Measurements from ENCODE around the gene PRRG3.

Gene PRRG3

DNA sequence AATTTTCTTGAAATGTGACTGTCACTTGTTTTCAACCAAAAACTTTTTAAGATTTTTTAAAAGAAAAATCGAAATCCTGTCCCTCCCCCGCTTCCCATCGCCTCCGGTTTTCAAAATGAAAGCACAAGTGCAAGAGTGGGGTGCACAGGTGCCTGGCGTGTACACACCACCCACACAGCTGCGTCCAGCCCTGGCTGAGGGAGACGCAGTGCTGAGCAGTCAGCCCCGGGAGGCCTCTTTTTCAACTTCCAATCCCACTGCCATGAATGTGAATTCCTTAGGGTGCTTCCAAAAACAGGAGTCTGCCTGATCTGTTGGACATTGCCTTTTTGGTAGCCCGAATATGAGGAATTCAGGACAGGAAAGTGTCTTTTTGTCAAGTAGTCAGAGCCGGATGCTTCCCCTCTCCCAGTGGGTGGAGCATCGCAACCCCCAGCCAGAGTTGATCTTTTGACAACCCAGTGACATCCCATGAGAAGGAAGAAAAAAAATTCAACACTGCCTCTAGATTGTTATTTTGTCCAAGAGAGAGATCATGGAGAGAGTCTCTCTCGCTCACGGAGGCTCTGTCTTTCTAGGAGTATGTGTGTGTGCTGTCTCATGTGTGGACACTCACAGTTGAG is 8.9 kb downstream of the PRRG3 start:
- no peak for DNase-seq (ENCODE audit: low read depth, low spot score)

DNA sequence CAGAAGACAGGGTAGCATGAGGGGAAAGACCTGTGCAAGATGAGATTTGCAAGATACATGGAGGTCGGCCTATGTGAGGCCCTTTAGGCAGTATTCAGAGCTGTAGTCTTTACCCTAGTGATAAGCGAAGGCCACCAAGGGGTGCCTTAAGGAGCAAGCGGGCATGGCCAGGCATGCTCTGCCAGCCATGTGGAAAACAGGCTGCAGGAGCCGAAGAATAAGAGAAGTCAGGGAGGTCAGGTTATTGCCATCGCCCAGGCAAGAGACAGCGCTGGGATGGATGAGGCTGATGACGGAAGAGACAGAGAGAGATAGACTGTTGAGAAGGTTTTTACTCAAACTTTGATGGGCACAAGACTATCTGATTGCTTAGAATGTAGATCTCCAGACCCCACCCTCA is 13.6 kb downstream of the PRRG3 start:
- no peak for DNase-seq (ENCODE audit: low read depth, low spot score)

DNA sequence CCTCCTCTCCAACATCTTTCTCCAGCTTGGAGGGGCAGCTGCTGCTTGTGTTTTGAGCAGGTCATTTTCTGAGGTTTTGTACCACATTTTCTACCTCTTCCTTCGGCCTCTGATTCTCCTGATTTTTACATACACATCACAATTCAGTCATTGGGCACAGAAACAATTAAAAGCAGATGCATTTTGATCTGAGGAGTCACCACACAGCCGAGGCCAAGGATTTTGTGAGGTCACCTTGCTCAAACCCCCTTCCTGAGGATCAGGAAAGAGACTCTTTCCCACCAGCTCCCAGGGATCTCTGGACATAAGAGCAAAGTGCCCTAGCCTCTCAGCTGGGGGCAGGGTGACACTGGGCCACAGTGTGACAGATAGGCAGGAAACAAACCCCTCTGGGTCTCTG is 15.2 kb downstream of the PRRG3 start:
- DNase-seq (ENCODE audit: low read depth, low spot score): no peak

DNA sequence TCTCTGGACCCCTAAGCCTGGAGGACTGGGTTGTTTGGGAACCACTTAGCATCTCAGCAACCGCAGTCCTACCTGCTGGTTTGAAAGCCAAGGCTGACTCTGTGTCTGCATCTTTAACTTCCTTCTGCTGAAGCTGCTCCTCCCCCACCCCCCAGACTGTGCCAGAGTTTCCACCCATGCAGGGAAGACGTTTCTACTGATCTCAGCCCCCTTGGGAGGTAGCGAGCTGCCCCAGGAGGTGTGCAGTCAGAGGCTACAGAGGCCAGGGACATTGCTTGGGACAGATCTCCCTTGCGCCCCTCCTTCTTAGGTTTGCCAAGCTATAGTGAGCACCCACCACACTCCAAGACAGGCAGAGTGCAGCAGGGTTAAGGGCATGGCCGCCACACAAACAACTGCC is 15.9 kb downstream of the PRRG3 start:
- DNase-seq (ENCODE audit: low read depth, low spot score): no peak

DNA sequence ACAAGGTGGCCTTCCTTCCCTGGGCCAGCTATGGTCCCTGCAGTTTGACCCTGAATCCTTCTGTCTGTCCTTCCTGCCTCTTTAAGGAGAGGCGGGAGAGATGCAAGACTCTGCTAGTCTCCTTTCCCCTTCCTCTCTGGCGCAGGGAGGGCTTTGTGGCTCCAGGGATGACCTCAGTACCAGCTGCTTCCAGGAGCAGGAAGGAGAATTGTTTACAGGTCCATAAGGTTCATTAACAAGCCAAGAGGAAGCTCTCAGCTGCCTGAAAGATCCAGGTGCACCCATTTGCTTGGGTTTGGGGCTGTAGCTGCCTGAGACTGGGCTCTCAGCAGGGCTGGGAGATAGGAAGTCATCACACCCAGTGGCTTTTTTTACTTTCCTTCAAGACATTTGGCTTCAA is 16.5 kb downstream of the PRRG3 start:
- DNase-seq (ENCODE audit: low read depth, low spot score): no peak

DNA sequence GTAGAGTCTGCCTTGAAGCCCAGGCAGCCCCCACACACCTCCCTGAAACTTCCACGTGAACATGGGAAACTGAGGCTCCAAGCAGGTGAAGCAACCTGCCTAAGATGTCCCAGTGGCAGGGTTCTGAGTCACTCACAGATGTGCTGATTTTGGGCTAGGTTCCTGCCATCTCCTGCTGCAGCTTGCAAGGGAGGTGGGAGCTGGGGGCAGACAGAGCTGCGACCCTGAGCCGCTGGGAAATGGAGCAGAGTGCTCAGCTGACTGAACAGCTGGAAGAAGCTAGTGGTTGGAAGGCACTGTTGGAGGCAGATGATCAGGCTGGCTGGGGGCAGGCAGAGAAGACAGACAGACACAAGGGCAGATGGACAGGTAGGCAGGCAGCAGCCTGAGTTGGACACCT is 17.0 kb downstream of the PRRG3 start:
- DNase-seq (ENCODE audit: low read depth, low spot score): no peak

DNA sequence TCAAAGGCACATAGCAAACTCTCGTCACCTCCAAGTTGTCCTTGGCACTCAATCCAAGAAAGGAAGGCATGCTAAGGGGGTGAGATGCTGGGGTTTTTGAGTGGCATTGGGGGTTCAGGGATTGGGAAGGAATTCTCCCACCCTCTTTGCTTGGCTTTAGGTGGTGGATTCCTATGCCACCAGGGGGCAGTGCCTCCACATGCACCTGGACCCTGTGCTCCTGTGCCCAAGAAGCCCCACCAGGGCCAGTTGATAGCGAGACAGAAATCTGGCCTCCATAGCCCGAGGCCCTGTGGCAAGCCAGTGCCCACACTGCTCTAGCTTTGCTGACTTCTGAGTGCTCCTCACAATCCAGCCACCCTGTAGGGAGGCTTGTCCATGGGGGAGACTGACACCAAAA is 18.6 kb downstream of the PRRG3 start:
- DNase-seq (ENCODE audit: low read depth, low spot score): no peak

DNA sequence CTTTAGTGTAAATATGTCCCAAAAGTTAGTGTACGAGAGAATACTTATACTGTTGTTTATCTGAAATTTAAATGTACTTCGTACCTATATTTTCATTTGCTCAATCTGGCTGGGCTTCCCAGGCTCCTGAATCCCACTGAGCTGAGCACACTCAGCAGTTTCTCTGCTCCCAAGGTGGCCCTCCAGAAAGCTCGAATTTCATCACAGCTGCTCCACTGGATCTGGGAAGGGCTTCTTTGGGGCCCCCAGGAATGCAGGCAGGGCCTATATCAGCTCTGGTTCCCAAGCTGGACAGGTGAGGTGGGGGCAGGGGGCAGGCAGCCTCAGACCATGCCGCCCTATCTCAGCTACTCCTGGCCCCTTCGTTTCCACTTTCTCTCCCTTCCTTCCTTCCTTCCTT is 19.1 kb downstream of the PRRG3 start:
- no peak for DNase-seq (ENCODE audit: low read depth, low spot score)

DNA sequence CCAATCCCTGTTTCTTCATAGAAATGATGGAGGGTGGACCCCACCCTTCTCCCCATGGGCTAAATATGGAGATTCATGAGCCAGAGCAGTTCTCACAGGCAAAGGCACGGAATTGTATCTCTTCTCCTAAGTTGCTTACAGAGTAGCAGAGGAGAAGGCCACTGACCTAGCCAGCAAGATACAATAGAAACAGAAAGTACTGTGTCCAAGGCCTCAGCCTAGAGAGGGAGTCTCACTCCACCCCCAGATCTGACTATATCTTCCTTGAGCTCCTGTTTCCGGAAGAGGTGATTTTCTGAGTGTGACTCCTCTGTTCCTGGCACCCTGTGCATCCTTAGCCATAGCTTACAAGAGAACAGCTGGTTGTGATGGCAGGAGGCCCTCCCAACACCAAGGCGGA is 20.5 kb downstream of the PRRG3 start, which contains the start of gene FATE1:
Gene FATE1 (plus strand): TSS at position 284 of the 400 bp plus-strand sequence. CDS start 85 bp downstream, at position 369.
- DNase-seq (ENCODE audit: low read depth, low spot score): no peak

DNA sequence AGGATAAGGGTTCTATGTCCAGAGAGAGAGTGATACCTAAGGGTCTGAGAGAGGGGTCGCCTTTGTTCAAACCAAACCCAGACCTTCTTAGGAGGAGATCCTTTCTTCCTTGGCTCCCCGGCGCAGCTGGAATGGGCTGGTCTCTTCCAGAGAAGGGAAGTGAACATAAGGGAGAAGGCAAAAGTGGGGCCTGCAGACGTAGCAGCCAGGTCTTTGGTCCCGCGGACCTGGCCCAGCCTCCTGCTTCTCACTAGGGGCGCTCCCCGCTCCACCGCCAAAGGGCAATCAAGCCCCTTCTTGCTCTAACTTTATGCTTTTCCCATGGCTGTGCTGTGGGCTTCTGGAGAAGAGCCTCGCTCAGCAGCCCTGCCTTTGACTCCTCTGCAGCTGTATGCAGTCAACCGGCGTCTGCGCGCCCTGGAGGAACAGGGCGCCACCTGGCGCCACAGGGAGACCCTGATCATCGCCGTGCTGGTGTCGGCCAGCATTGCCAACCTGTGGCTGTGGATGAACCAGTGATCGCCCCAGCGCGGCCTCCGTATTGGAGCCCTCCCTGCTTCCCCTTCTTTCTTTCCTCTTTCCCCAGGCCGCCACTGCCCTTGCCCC is 27.1 kb downstream of the PRRG3 start:
- no peak for DNase-seq (ENCODE audit: low read depth, low spot score)

DNA sequence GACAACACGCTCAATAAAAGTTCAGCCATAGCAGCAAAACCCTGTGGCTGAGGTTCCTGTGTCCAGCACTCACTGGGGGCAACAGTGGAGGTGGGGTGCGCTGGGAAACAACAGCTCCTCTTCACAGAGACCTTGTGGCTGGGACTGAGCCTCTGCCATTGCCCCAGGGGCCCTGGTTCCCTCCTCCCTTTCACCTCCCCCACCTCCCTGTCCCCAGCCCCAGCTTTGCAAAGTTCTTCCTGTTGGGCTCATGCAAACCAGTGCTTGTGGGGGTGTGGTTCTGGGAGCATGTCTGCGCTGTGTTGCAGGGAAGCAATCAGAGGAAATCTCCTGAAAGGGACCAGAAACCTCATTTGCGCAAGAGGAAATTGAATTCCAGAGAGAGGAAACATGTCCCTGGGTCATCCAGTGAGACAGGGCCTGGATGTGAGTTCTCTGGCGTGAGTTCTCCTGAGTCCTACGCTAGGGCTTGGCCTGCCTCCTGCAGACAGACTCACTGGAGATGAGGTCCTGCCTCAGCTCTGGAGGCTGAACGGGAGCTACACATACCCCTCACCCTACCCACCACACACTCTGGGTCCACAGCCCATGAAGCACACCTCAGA is 28.0 kb downstream of the PRRG3 start:
- DNase-seq (ENCODE audit: low read depth, low spot score): no peak

DNA sequence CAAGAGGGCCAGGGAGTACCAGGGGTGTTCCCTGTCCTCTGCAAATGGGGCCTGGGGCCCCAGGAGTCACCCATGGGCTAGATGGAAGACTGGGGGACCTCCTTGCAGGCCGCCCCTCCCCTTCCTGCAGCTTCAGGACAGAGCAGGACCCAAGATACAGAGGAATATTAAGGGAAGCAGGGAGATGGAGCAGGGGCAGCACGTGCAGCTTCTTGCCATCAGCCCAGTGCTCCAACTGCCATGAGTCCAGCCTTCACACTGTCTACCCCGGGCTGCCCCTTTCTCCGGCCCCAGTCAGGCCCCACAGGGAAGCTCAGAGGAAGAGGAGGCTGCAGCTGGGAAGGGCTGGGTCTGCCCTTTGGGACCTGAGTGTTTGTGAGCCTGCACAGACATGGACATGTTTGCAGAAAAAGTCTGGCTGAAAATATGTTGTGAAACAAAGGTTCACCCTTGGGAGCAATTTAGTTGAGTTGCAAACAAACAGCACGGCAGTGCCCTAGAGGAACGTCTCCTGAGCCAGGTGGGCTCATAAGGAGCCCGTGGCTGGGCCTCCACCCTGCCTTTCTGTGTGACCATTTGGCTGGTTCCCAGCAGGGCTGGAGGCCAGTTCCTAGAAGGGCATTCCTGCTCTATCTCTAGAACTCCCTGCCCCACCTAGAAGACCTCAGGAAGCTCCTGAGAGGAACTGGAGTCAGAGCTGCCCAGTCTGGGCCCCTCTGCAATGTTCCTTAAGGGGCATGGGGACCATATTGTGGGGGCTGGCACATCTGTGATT is 29.5 kb downstream of the PRRG3 start:
- no peak for DNase-seq (ENCODE audit: low read depth, low spot score)

DNA sequence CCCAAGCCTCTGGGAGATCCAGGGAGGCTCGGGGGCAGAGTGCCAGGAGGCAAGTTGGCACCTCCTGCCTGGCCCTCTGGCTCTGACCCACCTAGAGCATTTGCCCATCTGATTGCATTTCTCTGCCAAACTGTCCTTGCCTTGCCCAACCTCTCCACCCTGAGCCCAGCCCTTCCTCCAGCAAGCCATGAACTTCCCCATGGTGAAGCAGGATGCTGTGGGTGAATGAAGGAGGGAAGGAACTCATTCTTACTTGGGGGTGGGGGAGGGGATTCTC is 30.0 kb downstream of the PRRG3 start:
- DNase-seq (ENCODE audit: low read depth, low spot score): no peak

DNA sequence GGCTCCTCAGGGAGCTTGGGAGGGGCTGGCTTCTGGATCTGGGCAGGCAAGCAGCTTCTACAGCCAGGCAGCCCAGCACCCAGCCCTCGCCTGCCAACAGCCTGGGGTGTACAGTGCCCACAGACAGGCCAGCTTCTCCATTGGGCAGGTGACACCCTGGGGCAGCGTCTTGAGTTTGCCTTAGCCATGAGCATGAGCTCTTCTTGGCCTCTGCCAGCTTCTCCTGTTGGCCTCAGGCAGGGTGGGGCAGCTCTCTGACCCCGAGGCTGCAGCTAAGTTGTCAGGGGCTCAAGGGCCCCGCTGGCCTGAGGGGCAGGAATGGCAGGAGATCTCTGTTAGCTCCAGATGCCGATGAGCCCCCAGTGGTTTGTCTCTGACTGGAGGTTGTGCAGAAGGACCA is 31.5 kb downstream of the PRRG3 start:
- DNase-seq (ENCODE audit: low read depth, low spot score): no peak

DNA sequence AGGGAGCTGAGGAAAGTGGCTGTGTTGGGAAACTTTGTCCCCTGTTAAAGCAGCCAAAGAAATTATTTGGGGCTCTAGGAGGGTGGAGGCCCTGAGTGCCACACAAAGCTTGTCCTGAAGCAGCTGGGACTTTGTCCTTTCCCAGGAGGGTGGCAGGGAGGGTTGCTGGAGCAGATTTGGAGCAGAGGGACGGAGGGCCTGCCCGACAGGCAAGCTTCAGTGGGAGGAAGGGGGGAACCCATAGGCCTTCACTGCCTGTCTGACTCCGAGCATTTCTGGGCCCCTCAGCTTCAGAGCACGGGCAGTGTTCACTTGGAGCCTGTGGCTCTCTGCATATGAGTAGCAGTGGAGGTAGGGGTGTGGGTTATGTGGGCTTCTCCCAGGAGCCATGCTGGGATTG is 32.1 kb downstream of the PRRG3 start:
- no peak for DNase-seq (ENCODE audit: low read depth, low spot score)

DNA sequence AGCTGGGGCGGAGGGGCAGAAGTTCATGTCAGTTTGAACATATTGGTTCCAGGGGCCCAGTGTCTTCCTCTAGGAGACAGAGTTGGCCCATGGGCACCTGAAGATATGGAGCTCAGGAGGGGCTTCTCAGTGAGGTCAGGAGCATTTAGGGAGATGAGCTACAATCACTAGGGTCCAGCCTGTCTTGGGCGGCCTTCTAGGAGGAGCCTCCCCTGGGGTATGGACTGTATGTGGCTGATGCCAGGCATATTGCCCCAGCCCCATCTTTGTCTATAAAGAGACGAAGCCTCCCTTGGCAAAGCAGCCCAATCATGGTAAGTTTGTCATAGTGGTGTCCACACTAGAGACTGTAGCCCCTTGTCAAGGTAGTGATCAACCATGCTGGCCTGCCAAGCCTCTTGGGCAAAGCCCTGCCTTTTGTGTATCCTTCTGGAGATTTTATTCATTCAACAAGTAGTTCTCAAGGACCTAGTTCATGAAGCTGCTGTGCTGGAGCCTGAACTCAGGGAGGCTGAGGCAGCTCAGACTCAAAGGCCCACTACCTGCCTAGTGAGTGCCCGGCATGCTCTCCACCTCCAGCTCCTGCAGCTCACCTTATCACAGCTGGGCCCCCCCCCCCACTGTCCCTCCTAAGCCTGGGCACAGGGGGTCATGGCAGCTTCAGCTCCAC is 33.9 kb downstream of the PRRG3 start:
- DNase-seq (ENCODE audit: low read depth, low spot score): no peak

DNA sequence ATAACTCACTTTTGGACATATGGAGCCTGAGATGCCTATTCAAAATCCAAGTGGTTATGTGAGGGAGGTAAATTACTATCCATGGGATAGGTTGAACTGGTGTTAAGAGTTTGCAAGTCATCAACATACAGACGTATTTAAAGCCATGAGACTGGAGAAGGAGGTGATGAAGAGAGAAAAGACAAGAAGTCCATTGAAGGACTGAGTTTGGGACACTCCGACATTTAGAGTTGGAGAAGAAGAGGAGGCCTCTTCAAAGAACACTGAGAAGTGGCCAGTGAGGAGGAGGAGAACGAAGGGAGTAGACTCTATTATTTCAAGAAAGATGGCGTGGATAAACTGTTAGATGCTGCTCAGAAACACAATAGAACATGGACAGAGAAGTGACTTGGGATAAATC is 39.2 kb downstream of the PRRG3 start, which contains the start of gene CNGA2:
Gene CNGA2 (plus strand): TSS at position 301 of the 400 bp plus-strand sequence. CDS start 3,738 bp downstream, outside the sequence.
- no peak for DNase-seq (ENCODE audit: low read depth, low spot score)

DNA sequence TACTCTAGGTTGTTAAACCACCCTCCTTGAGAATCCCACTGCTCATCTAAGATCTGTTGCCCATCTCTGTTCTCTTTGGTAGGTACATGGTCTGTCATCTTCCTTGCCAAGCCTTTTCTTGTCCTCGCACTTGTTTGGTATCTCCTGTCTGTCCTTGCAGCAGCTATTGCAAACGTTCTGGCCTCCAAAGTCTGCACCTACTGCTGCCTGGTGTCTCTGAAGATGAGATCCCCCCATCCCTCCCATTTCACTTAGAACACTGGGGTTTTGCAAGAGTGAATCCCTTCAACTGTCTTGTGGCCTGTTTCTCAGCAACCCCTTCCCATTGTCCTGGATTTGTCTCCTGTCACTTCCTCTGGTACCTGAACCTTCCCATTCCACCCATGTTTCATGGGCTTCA is 40.0 kb downstream of the PRRG3 start:
- DNase-seq (ENCODE audit: low read depth, low spot score): no peak

DNA sequence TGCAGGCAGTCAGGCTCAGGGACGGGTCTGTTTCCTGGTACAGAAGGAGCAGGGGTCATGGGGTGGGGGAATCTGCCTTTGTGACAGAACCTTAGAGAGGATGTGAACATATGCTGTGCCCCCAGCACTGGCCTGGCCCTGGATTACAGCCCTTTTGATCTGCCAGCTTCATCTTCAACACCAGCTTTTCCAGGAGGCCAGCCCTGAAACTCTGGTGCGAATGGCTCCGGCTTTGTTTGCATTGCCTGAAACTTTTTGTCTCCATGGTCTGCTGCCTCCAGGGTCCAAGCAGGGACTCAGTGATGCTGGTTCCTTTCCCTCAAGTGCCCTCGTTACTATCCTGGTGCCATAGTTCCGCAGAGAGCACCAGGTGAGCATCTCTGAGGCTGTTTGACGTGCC is 41.4 kb downstream of the PRRG3 start:
- no peak for DNase-seq (ENCODE audit: low read depth, low spot score)

DNA sequence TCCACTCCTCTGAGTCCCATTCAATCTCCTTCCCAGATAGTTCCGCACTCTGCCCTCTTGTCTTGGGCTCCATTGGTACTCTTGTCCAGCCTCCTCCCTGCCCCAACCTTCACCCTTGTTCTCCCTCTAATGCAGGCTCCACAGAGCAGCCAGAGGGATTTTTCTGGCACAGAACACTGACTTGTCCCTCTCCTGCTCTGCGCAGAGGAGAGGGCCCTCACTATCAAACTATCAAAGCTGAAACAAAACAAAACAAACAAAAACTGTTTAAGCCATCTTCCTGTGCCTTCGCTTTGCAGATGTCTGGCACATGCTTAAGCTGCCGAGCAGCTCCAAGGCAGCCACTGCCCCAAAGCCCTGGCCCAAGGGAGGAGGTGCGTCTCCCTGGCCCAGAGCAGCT is 42.2 kb downstream of the PRRG3 start:
- DNase-seq (ENCODE audit: low read depth, low spot score): no peak

DNA sequence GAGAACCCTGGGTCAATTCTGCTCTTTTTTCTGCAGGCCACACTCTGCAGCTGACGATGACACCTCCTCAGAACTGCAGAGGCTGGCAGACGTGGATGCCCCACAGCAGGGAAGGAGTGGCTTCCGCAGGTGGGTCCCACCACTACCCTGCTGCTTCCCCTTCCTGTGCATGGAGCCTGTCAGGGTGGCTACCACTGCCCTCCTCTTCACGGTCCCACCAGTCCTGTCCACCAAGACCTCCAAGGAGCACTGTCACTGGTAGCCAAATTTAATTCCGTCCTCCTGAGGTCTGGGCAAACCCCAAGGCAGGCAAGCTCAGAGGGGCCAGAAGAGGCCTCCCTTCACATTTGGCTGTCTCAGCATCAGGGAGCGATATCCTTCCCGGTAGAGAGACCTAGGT is 43.5 kb downstream of the PRRG3 start:
- no peak for DNase-seq (ENCODE audit: low read depth, low spot score)

DNA sequence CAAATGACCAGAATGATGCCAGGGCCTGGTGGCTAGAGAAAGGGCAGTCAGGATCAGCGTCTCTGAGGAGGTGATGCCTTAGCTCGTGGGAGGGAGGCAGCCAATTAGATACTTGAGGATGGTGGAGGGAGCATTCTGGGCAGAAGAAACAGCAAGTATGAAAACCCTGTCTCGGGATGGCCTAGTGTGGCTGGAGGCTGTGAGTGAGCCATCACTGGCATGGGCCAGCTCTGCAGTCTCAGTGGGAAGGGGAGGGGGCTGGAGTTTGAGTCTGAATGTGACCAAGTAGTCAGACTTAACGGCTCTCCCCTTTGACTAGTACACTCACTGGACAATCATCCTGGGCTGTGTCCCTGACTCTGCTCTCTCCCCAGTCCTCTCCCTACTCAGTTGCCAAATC is 46.3 kb downstream of the PRRG3 start:
- DNase-seq (ENCODE audit: low read depth, low spot score): no peak

All from activated naive CD8-positive, alpha-beta T cell treated with anti-CD3 and anti-CD28 coated beads, Interleukin-2, amount 50 U/mL, for 16 hours (primary cell).